Breast epithelium (tissue), 3 donors: ENCODE data around the gene MVB12B.

Source experiments
- POLR2A ChIP-seq: fragments of 450-650 bp; IDR thresholded peaks from one replicate; pipeline ENCODE4 v1.6.1; 2016; ENCODE audit warnings: antibody characterized with exemption, mild to moderate bottlenecking, moderate library complexity
- POLR2AphosphoS5 ChIP-seq, 3 donors: sonication (generic); formaldehyde crosslinking; IDR thresholded peaks; one replicate each; pipeline ENCODE4 v1.6.1; 2017; ENCODE audit warnings: antibody characterized with exemption in 3 of 3
- TF ChIP-seq, protein P1 (sequence below), 3 donors: fragments of 450-650 bp; IDR thresholded peaks; one replicate each; pipeline ENCODE4 v1.5.1; 2016 to 2017; ENCODE audit warnings: antibody characterized with exemption in 3 of 3, mild to moderate bottlenecking in 3 of 3, moderate library complexity in 3 of 3

- TF ChIP-seq, protein P1, sequence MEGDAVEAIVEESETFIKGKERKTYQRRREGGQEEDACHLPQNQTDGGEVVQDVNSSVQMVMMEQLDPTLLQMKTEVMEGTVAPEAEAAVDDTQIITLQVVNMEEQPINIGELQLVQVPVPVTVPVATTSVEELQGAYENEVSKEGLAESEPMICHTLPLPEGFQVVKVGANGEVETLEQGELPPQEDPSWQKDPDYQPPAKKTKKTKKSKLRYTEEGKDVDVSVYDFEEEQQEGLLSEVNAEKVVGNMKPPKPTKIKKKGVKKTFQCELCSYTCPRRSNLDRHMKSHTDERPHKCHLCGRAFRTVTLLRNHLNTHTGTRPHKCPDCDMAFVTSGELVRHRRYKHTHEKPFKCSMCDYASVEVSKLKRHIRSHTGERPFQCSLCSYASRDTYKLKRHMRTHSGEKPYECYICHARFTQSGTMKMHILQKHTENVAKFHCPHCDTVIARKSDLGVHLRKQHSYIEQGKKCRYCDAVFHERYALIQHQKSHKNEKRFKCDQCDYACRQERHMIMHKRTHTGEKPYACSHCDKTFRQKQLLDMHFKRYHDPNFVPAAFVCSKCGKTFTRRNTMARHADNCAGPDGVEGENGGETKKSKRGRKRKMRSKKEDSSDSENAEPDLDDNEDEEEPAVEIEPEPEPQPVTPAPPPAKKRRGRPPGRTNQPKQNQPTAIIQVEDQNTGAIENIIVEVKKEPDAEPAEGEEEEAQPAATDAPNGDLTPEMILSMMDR (IDR thresholded peaks at IDR 0.05): no peak
- TF ChIP-seq POLR2AphosphoS5 (IDR thresholded peaks at IDR 0.05): no peak
- TF ChIP-seq POLR2A: no peak
Observed at GRCh38 chr9:126449725-126450667, 123.4 kb downstream of the MVB12B start.
